ENCODE measurements around the gene PUM1.

- TF ChIP-seq CTCF (IDR thresholded peaks at IDR 0.05), result no peak
- no peak for TF ChIP-seq POLR2A (IDR thresholded peaks at IDR 0.05)
- no peak for TF ChIP-seq POLR2AphosphoS5 (IDR thresholded peaks at IDR 0.05)
Observed at GRCh38 chr1:30914587-30914922, 151.0 kb downstream of the PUM1 start.

Data from prostate gland (tissue), 2 donors.